Rectal smooth muscle tissue (tissue), 1 donor: Measurements from ENCODE around the gene SLC19A3.
"Not testable (repeated sequence)": the region's sequence is repeated elsewhere in the genome, so short reads cannot be mapped to it uniquely, and the experiment has no call there.

ENCODE experiments used
- H3K27ac ChIP-seq: one replicate; pipeline ENCODE4 v1.7.0; 2013; ENCODE audit warnings: low read depth, low read length, inconsistent platforms
- H3K27me3 ChIP-seq: one replicate; pipeline ENCODE4 v1.7.0; 2013; ENCODE audit warnings: low read length; ENCODE audit not compliant: control insufficient read depth, insufficient read depth
- H3K36me3 ChIP-seq: one replicate; pipeline ENCODE4 v1.7.0; 2013; ENCODE audit warnings: low read length; ENCODE audit not compliant: control insufficient read depth, insufficient read depth
- H3K4me1 ChIP-seq: one replicate; pipeline ENCODE4 v1.7.0; 2013; ENCODE audit warnings: low read length; ENCODE audit not compliant: control insufficient read depth, insufficient read depth
- H3K4me3 ChIP-seq: one replicate; pipeline ENCODE4 v1.7.0; 2013; ENCODE audit warnings: low read length
- H3K9ac ChIP-seq: one replicate; pipeline ENCODE4 v1.7.0; 2013; ENCODE audit warnings: low read length

Gene SLC19A3

DNA sequence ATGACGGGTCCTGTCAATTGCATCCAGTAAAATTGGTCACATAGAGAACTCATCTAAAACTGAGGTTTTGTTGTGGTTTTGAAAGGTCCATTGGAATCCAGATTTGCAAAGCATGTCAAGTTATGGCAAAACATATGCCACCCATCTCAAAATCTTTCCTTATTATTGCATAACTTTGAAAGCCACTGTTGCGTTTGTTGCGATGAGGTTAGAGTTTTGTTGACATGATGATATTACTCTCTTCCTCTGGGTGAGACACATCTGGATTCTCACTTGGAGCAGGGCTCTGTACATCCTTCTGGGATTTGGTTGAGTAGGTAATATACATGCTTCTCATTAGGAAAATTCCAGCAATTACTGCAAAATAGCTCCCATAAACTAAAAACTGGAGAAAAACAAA is 30.6 kb downstream of the SLC19A3 start:
- Histone ChIP-seq H3K9ac (no peak overlapping the region), H3K4me3 (no peak overlapping the region), H3K36me3 (no peaks in the 10 kb centered on the region), H3K27ac (no peak overlapping the region), H3K4me1 (no peaks in the 10 kb centered on the region), H3K27me3 (no peaks in the 10 kb centered on the region)

GRCh38 chr2:227684258-227684657 is 33.6 kb downstream of the SLC19A3 start:
- no peak overlapping the region for H3K27ac ChIP-seq
- no peak overlapping the region for H3K4me3 ChIP-seq
- no peaks in the 10 kb centered on the region for H3K36me3 ChIP-seq
- H3K4me1 ChIP-seq = no peaks in the 10 kb centered on the region
- H3K27me3 ChIP-seq = no peaks in the 10 kb centered on the region
- H3K9ac ChIP-seq = no peak overlapping the region

DNA sequence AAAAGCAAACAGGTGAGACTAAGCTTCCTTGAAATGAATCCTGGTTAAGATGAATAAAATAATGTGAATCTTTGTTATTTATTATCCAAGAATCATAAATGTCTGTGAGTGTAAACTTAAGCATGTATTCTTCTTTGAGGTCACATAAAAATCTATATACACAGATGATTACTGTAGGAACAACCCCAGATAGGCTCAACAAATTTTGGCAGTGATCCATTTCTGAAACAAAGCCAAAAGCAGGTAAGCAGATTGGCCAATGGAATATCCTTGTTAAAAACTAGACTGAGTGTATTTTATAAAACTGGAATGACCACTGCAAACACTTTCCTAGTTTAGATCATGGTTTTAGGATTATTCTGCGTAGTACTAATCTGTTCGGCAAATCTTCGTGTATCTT is 39.9 kb downstream of the SLC19A3 start:
- H3K4me3 ChIP-seq = no peak overlapping the region
- H3K36me3 ChIP-seq = no peaks in the 10 kb centered on the region
- no peak overlapping the region for H3K27ac ChIP-seq
- no peaks in the 10 kb centered on the region for H3K4me1 ChIP-seq
- no peak overlapping the region for H3K9ac ChIP-seq
- no peaks in the 10 kb centered on the region for H3K27me3 ChIP-seq

- Histone ChIP-seq H3K4me1 (no peaks in the 10 kb centered on the region), H3K27ac (no peak overlapping the region), H3K27me3 (no peaks in the 10 kb centered on the region), H3K4me3 (no peak overlapping the region), H3K9ac (no peak overlapping the region), H3K36me3 (no peaks in the 10 kb centered on the region)
Measured at GRCh38 chr2:227674485-227674884, 43.3 kb downstream of the SLC19A3 start.

DNA sequence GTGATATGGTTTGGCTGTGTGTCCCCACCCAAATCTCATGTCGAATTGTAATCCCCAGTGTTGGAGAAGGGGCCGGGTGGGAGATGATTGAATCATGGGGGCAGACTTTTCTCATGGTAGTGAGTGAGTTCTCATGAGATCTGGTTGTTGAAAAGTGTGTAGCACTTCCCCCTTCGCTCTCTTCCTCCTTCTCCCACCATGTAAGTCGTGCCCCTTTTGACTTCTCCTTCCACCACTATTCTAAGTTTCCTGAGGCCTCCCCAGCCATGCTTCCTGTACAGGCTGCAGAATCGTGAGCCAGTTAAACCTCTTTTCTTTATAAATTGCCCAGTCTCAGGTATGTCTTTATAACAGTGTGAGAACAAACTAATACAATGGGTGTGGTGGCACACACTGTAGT is 44.2 kb downstream of the SLC19A3 start:
- H3K4me1 ChIP-seq, H3K27ac ChIP-seq, H3K9ac ChIP-seq, H3K36me3 ChIP-seq, H3K27me3 ChIP-seq, H3K4me3 ChIP-seq: not testable (repeated sequence)

- Histone ChIP-seq H3K27ac (no peak overlapping the region), H3K36me3 (no peaks in the 10 kb centered on the region), H3K27me3 (no peaks in the 10 kb centered on the region), H3K9ac (no peak overlapping the region), H3K4me1 (no peaks in the 10 kb centered on the region), H3K4me3 (no peak overlapping the region)
Measured at GRCh38 chr2:227671170-227671905, 46.5 kb downstream of the SLC19A3 start.

DNA sequence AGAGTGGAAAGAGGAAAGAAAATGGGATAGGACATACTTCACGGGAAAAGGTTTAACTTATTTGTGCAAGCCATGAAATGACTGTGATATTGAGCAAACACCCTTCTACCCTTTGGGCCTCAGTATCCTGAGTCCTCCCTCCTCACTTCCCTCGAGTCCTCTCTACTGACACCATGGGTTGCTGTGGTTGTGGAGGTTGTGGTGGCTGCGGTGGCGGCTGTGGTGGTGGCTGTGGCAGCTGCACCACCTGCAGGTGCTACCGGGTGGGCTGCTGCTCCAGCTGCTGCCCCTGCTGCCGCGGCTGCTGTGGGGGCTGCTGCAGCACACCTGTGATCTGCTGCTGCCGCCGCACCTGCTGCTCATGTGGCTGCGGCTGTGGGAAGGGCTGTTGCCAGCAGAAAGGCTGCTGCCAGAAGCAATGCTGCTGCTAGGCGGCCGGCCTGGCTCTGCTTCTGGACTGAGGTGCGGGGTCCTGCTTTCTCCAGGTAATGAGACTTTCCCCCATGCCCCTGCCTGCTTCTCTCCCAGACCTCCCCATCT is 51.1 kb downstream of the SLC19A3 start, which contains the start of gene SCYGR5:
Gene SCYGR5 (plus strand): TSS at position 174 of the 540 bp plus-strand sequence. CDS start 0 bp downstream, at position 174.
- H3K4me3 ChIP-seq, H3K9ac ChIP-seq, H3K36me3 ChIP-seq, H3K27ac ChIP-seq, H3K4me1 ChIP-seq, H3K27me3 ChIP-seq: not testable (repeated sequence)

DNA sequence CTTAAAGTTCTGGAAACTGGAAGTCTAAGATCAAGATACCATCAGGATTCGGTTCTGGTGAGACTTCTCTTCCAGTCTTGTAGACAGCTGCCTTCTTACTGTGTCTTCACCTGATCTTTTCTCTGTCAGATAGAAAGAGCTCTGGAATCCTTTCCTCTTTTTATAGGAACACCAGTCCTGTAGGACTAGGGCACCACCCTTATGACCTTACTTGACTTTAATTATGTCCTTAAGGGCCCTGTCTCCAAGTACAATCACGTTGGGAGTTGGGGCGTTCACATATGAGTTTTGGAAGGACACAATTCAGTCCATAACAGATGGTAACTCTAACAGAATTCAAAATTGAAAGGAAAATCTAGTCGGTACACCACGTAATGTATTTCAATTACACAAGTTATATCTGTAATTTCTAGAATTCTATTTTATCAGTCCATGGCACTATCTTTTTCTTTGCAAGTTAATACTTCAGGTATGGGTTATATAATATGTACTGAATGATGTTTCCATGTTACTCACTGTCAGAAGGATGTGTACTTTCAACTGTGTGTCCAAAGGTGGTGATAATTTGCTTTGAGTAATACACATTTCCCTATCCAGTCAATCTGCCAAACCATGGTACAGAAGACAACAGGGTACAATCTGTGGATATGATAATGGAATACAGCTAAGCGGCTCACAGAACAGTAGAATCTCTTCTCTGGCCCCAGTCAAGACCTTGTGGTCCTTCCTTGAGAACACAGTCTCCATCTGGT is 52.5 kb downstream of the SLC19A3 start:
- Histone ChIP-seq H3K27me3 (no peaks in the 10 kb centered on the region), H3K27ac (no peak overlapping the region)

DNA sequence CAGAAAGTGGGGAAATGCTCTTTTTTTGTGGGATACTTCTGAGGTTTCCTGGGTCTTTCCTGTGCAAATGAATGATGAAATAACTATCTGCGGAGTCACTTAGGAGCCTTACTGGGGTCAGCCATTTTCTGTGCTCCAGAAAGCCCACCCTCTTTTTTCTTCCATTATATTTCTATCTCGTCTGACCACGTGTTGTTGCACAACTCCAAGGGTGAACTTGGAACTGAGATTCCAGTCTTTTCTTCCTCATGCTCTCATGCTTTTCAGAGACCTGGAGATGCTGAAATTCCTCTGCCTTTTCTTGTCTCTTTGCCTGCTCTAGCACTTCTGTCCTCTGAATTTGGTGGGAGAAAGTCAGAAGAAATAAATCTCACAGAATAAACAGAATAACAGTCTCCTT is 56.0 kb downstream of the SLC19A3 start:
- Histone ChIP-seq H3K36me3 (no peaks in the 10 kb centered on the region), H3K9ac (no peak overlapping the region), H3K27ac (no peak overlapping the region)

More for the DNA sequence above, 52.5 kb downstream of the SLC19A3 start:
- no peak overlapping the region for H3K9ac ChIP-seq
- H3K4me1 ChIP-seq = no peaks in the 10 kb centered on the region
- no peak overlapping the region for H3K4me3 ChIP-seq
- no peaks in the 10 kb centered on the region for H3K36me3 ChIP-seq

DNA sequence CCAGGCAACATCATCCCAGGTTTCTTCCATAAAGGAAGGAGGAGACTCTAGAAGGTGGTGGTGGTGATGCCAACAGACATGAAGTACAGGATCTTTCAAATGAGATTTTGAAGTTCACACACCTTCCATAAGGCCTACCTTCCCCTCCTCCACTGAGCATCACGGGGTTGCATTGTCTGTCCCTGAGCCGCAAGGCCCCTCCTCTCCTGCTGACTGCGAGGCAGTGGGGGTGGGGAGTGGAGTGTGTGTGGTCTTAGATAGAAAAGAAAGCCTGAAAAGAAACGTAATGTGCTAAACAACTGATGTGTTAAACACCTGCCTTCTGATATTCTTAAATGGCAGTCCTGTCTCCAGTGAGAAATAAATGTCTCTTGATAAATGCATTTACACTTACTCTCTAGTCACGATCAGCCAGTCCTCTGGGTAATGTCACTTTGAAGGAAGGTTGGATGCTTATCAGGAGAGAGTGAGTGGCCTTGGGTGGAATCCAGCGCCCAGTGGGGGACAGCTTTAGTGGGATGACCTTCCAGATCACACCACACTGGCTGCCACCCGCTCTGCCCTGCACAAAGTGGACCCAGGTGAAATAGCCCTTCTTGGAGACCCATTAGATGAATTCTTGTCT is 56.7 kb downstream of the SLC19A3 start:
- no peak overlapping the region for H3K4me3 ChIP-seq
- H3K9ac ChIP-seq = no peak overlapping the region
- H3K36me3 ChIP-seq = no peaks in the 10 kb centered on the region
- H3K4me1 ChIP-seq = no peaks in the 10 kb centered on the region
- H3K27ac ChIP-seq = no peak overlapping the region
- H3K27me3 ChIP-seq = no peaks in the 10 kb centered on the region

More for the DNA sequence above, 56.0 kb downstream of the SLC19A3 start:
- Histone ChIP-seq H3K4me1 (no peaks in the 10 kb centered on the region), H3K4me3 (no peak overlapping the region), H3K27me3 (no peaks in the 10 kb centered on the region)

- Histone ChIP-seq H3K36me3 (no peaks in the 10 kb centered on the region), H3K4me1 (no peaks in the 10 kb centered on the region), H3K27ac (no peak overlapping the region), H3K9ac (no peak overlapping the region), H3K27me3 (no peaks in the 10 kb centered on the region), H3K4me3 (no peak overlapping the region)
Measured at GRCh38 chr2:227657199-227657845, 60.5 kb downstream of the SLC19A3 start.

GRCh38 chr2:227655454-227655853 is 62.4 kb downstream of the SLC19A3 start:
- H3K4me1 ChIP-seq = no peaks in the 10 kb centered on the region
- no peak overlapping the region for H3K4me3 ChIP-seq
- H3K9ac ChIP-seq = no peak overlapping the region
- H3K36me3 ChIP-seq = no peaks in the 10 kb centered on the region
- H3K27ac ChIP-seq = no peak overlapping the region
- no peaks in the 10 kb centered on the region for H3K27me3 ChIP-seq
